A673 (cell line): ENCODE results near the gene IL22RA1. TPM values are rescaled to one million over a fixed set of nuclear protein-coding genes. Genes with fewer than 3 reads are reported as not detected.

Experiments
- BruUV-seq: library from RNA; stranded (reverse); fragments of 400-500 nt; replicated peaks from 2 replicates; lab custom pipeline; 2021; lab: Mats Ljungman, UMichigan
- CTCF ChIA-PET: fragments of 300-600 bp; sonication (Branson Sonifier 250); formaldehyde crosslinking; loops from one replicate; lab custom pipeline; 2022; ENCODE audit warnings: antibody characterized with exemption; lab: Charles Lee
- POLR2A ChIA-PET: fragments of 300-600 bp; sonication (Branson Sonifier 250); formaldehyde crosslinking; loops from one replicate; lab custom pipeline; 2022; ENCODE audit warnings: antibody characterized with exemption; ENCODE audit not compliant: low non-redundant PET; lab: Charles Lee
- DNase-seq: peaks from one replicate; pipeline ENCODE4 v3.0.0-alpha.2; 2015; ENCODE audit warnings: low spot score
- H3K27ac ChIP-seq: fragments of 200-600 bp; sonication (generic); 2 replicates; pipeline ENCODE4 v1.5.1; 2016; ENCODE audit warnings: mixed run types, low read depth, mild to moderate bottlenecking, mixed read lengths, antibody characterized with exemption, low read length; ENCODE audit not compliant: poor library complexity, severe bottlenecking
- H3K27me3 ChIP-seq: fragments of 200-600 bp; sonication (generic); replicated peaks from 2 replicates; pipeline ENCODE4 v1.6.1; 2017; ENCODE audit warnings: mixed run types, low read depth, mild to moderate bottlenecking, mixed read lengths, antibody characterized with exemption, low read length; ENCODE audit not compliant: insufficient read depth, poor library complexity
- H3K36me3 ChIP-seq: fragments of 200-600 bp; sonication (generic); 2 replicates; pipeline ENCODE4 v1.6.1; 2016; ENCODE audit warnings: mixed run types, mild to moderate bottlenecking, mixed read lengths, antibody characterized with exemption, low read length; ENCODE audit not compliant: insufficient read depth, poor library complexity, severe bottlenecking
- H3K4me1 ChIP-seq: fragments of 200-600 bp; sonication (generic); 2 replicates; pipeline ENCODE4 v1.6.1; 2017; ENCODE audit warnings: mixed run types, mild to moderate bottlenecking, mixed read lengths, antibody characterized with exemption, low read length; ENCODE audit not compliant: insufficient read depth, poor library complexity, severe bottlenecking
- H3K4me3 ChIP-seq: fragments of 200-600 bp; sonication (generic); 2 replicates; pipeline ENCODE4 v1.5.1; 2016; ENCODE audit warnings: low read depth, mixed run types, mild to moderate bottlenecking, mixed read lengths, low read length; ENCODE audit not compliant: poor library complexity, severe bottlenecking
- H3K9me3 ChIP-seq: fragments of 200-600 bp; sonication (generic); 2 replicates; pipeline ENCODE4 v1.6.1; 2016; ENCODE audit warnings: mixed run types, low read depth, mild to moderate bottlenecking, mixed read lengths, antibody characterized with exemption, low read length; ENCODE audit not compliant: poor library complexity, severe bottlenecking
- EZH2 ChIP-seq: fragments of 200-600 bp; sonication (generic); IDR thresholded peaks from 2 replicates; pipeline ENCODE4 v1.6.1; 2017; ENCODE audit warnings: borderline replicate concordance, low read depth, mild to moderate bottlenecking, mixed read lengths, antibody characterized with exemption, low read length; ENCODE audit not compliant: poor library complexity, severe bottlenecking
- intact Hi-C: fragments of 100-400 bp; cut with micrococcal nuclease; formaldehyde crosslinking; loops from one replicate; pipeline ENCODE4 v1.10.0; 2022; ENCODE audit not compliant: unreplicated experiment
- total RNA-seq: library from RNA; stranded (reverse); gene quantifications from 2 replicates; pipeline ENCODE4 v1.2.3, GENCODE V29; 2021
- TF ChIP-seq, protein P1 (sequence below): fragments of 300-800, 200-600 bp; sonication (generic); conservative IDR thresholded peaks from 2 replicates; pipeline ENCODE4 v1.5.1; 2017; ENCODE audit warnings: low read depth, mild to moderate bottlenecking, antibody characterized with exemption, low read length, moderate library complexity, mixed read lengths

The IL22RA1 gene
- total RNA-seq, 1 experiment from 2014 or later, result 0.24 TPM

GRCh38 chr1:24155011-24155782 is 12.3 kb upstream of the IL22RA1 start:
- no TSS peak for BruUV-seq
- intact Hi-C loops, result no loop called here

GRCh38 chr1:24154215-24154614 is 11.3 kb upstream of the IL22RA1 start:
- no peaks in the 10 kb centered on the region for H3K9me3 ChIP-seq
- peaks cover 4% of the 10 kb centered on the region for H3K4me1 ChIP-seq
- intact Hi-C loops, result no loop called here
- ChIA-PET CTCF (interaction anchor here (1.8 kb wide), 1 partner anchor 237 kb away, joined by 5 read pairs; no protein-coding TSS in a partner anchor), POLR2A (no interaction called here)
- no peak overlapping the region for H3K27ac ChIP-seq
- BruUV-seq, result no TSS peak
- no peaks in the 10 kb centered on the region for H3K36me3 ChIP-seq
- no peaks in the 10 kb centered on the region for H3K27me3 ChIP-seq
- TF ChIP-seq, protein P1, sequence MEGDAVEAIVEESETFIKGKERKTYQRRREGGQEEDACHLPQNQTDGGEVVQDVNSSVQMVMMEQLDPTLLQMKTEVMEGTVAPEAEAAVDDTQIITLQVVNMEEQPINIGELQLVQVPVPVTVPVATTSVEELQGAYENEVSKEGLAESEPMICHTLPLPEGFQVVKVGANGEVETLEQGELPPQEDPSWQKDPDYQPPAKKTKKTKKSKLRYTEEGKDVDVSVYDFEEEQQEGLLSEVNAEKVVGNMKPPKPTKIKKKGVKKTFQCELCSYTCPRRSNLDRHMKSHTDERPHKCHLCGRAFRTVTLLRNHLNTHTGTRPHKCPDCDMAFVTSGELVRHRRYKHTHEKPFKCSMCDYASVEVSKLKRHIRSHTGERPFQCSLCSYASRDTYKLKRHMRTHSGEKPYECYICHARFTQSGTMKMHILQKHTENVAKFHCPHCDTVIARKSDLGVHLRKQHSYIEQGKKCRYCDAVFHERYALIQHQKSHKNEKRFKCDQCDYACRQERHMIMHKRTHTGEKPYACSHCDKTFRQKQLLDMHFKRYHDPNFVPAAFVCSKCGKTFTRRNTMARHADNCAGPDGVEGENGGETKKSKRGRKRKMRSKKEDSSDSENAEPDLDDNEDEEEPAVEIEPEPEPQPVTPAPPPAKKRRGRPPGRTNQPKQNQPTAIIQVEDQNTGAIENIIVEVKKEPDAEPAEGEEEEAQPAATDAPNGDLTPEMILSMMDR, result no peak
- TF ChIP-seq EZH2, result no peak
- no peak for DNase-seq
- H3K4me3 ChIP-seq, result no peak overlapping the region

More at GRCh38 chr1:24155011-24155782, 12.3 kb upstream of the IL22RA1 start:
- no peaks in the 10 kb centered on the region for H3K9me3 ChIP-seq
- DNase-seq, result peak; percentile 23
- ChIA-PET CTCF (interaction anchor here (0.6 to 1.8 kb wide), 2 partner anchors 147 to 236 kb away, joined by 4 to 5 read pairs; no protein-coding TSS in a partner anchor), POLR2A (no interaction called here)
- no peak overlapping the region for H3K27ac ChIP-seq
- H3K4me1 ChIP-seq, result peaks cover under 1% of the 10 kb centered on the region
- no peak overlapping the region for H3K4me3 ChIP-seq
- TF ChIP-seq EZH2, result no peak
- TF ChIP-seq, protein P1, result peak; percentile 25; the same call in 1 of the 2 replicates
- no peaks in the 10 kb centered on the region for H3K27me3 ChIP-seq
- H3K36me3 ChIP-seq, result no peaks in the 10 kb centered on the region

- peaks cover 4% of the 10 kb centered on the region for H3K4me1 ChIP-seq
- DNase-seq, result no peak
- H3K4me3 ChIP-seq, result no peak overlapping the region
- no peak overlapping the region for H3K27ac ChIP-seq
- CTCF ChIA-PET, result interaction anchor here (1.8 kb wide), 1 partner anchor 239 kb away, joined by 5 read pairs; no protein-coding TSS in a partner anchor
- BruUV-seq, result no TSS peak
- intact Hi-C loops, result no loop called here
- H3K9me3 ChIP-seq, result no peaks in the 10 kb centered on the region
- no peaks in the 10 kb centered on the region for H3K36me3 ChIP-seq
- H3K27me3 ChIP-seq, result no peaks in the 10 kb centered on the region
- no peak for TF ChIP-seq EZH2
- TF ChIP-seq, protein P1, result no peak
- POLR2A ChIA-PET, result no interaction called here
Observed at GRCh38 chr1:24152631-24153494, 9.9 kb upstream of the IL22RA1 start.
